ENCODE measurements around the gene USH2A.

The USH2A gene

GRCh38 chr1:216248628-216249027 is 174.6 kb downstream of the USH2A start:
- DNase-seq (ENCODE audit: extremely low spot score): no peak
- TF ChIP-seq HDGF (IDR thresholded peaks at IDR 0.05; ENCODE audit: borderline replicate concordance) (no peak), LEF1 (IDR thresholded peaks at IDR 0.05; ENCODE audit: borderline replicate concordance) (no peak), ZNF384 (IDR thresholded peaks at IDR 0.05) (no peak), PKNOX1 (IDR thresholded peaks at IDR 0.05) (no peak), ELF4 (IDR thresholded peaks at IDR 0.05) (no peak), NFRKB (IDR thresholded peaks at IDR 0.05) (no peak), SP1 (IDR thresholded peaks at IDR 0.05) (no peak), L3MBTL2 (conservative IDR thresholded peaks at IDR 0.05) (no peak), SUZ12 (IDR thresholded peaks at IDR 0.05) (no peak), BHLHE40 (IDR thresholded peaks at IDR 0.05; ENCODE audit: borderline replicate concordance) (no peak), CTBP1 (IDR thresholded peaks at IDR 0.05; ENCODE audit: borderline replicate concordance) (no peak)
- ChIA-PET POLR2A (no interaction called here), CTCF (no interaction called here)

- TF ChIP-seq HDGF (IDR thresholded peaks at IDR 0.05; ENCODE audit: borderline replicate concordance): no peak
- TF ChIP-seq SUZ12 (IDR thresholded peaks at IDR 0.05): no peak
- TF ChIP-seq BHLHE40 (IDR thresholded peaks at IDR 0.05; ENCODE audit: borderline replicate concordance): no peak
- no peak for TF ChIP-seq ZNF384 (IDR thresholded peaks at IDR 0.05)
- no peak for TF ChIP-seq SP1 (IDR thresholded peaks at IDR 0.05)
- TF ChIP-seq ARNT (IDR thresholded peaks at IDR 0.05): no peak
- no peak for TF ChIP-seq FOXK2 (IDR thresholded peaks at IDR 0.05)
- TF ChIP-seq FOXM1 (IDR thresholded peaks at IDR 0.05; ENCODE audit: borderline replicate concordance): no peak
- TF ChIP-seq L3MBTL2 (conservative IDR thresholded peaks at IDR 0.05): no peak
- TF ChIP-seq ELF4 (IDR thresholded peaks at IDR 0.05): no peak
- TF ChIP-seq NFRKB (IDR thresholded peaks at IDR 0.05): no peak
- TF ChIP-seq LEF1 (IDR thresholded peaks at IDR 0.05; ENCODE audit: borderline replicate concordance): no peak
- TF ChIP-seq TARDBP (IDR thresholded peaks at IDR 0.05): no peak
- TF ChIP-seq FOXA1 (IDR thresholded peaks at IDR 0.05): no peak
- TF ChIP-seq PKNOX1 (IDR thresholded peaks at IDR 0.05): no peak
- TF ChIP-seq CTBP1 (IDR thresholded peaks at IDR 0.05; ENCODE audit: borderline replicate concordance): no peak
- no peak for DNase-seq (ENCODE audit: extremely low spot score)
- ChIA-PET POLR2A (no interaction called here), CTCF (no interaction called here)
Observed at GRCh38 chr1:216247937-216248336, 175.3 kb downstream of the USH2A start.

DNA sequence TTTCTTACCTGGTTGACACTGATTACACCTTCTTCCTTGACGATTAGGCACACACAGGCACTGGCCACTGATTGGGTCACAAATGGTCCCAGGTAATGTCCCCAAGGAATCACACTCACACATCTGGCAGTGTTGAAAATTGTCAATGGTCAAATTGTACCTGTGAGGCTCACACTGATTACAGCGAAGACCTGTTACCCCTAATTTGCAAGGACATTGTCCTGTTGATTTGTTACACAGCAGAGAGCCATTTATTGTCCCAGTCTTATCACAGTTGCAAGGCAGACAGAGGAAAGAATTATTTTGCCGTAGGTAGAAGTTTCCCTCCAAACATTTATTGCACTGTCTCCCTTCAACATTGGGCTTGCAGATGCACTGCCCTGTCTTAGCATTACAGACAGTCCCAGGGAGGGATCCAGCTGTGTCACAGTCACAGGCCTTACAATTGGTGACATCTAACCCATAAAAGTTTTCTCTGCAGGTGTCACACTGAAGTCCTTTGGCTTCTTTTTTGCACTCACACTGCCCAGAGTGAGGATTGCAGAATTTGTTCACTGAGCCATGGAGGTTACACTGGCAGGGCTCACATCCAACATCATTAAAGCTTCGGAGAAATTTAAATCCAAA is 176.6 kb downstream of the USH2A start:
- TF ChIP-seq BHLHE40 (IDR thresholded peaks at IDR 0.05; ENCODE audit: borderline replicate concordance): no peak
- TF ChIP-seq LEF1 (IDR thresholded peaks at IDR 0.05; ENCODE audit: borderline replicate concordance): no peak
- no peak for TF ChIP-seq FOXM1 (IDR thresholded peaks at IDR 0.05; ENCODE audit: borderline replicate concordance)
- TF ChIP-seq SP1 (IDR thresholded peaks at IDR 0.05): no peak
- TF ChIP-seq PKNOX1 (IDR thresholded peaks at IDR 0.05): no peak
- no peak for TF ChIP-seq CTBP1 (IDR thresholded peaks at IDR 0.05; ENCODE audit: borderline replicate concordance)
- no peak for TF ChIP-seq SUZ12 (IDR thresholded peaks at IDR 0.05)
- TF ChIP-seq FOXK2 (IDR thresholded peaks at IDR 0.05): no peak
- TF ChIP-seq ARNT (IDR thresholded peaks at IDR 0.05): no peak
- no peak for TF ChIP-seq NFRKB (IDR thresholded peaks at IDR 0.05)
- no peak for TF ChIP-seq L3MBTL2 (conservative IDR thresholded peaks at IDR 0.05)
- TF ChIP-seq HDGF (IDR thresholded peaks at IDR 0.05; ENCODE audit: borderline replicate concordance): no peak
- TF ChIP-seq FOXA1 (IDR thresholded peaks at IDR 0.05): no peak
- DNase-seq (ENCODE audit: extremely low spot score): no peak
- POLR2A ChIA-PET: no interaction called here
- CTCF ChIA-PET: no interaction called here

DNA sequence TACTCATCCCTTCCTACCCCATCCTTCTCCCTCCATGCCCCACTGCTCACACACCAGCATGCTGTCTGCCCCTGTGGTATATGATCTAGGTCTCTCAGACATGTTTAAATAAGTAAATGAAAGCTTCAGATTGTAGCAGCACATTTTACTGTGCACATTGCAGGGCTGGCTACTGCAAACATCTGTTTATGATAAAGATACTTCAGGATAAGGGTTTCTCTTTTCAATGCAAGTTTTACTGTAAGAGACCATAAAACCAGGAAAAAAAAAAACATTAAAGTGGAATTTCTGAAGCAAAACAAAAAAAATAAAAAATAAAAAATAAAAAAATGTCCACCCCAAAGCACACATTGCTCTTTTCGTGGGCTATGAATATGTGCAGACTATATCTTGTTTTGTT is 184.4 kb downstream of the USH2A start:
- DNase-seq (ENCODE audit: extremely low spot score): no peak
- ChIA-PET CTCF (no interaction called here), POLR2A (no interaction called here)
- no peak for TF ChIP-seq ELF4 (IDR thresholded peaks at IDR 0.05)
- TF ChIP-seq BHLHE40 (IDR thresholded peaks at IDR 0.05; ENCODE audit: borderline replicate concordance): no peak
- TF ChIP-seq NFRKB (IDR thresholded peaks at IDR 0.05): no peak
- no peak for TF ChIP-seq FOXK2 (IDR thresholded peaks at IDR 0.05)
- TF ChIP-seq SP1 (IDR thresholded peaks at IDR 0.05): no peak
- TF ChIP-seq PKNOX1 (IDR thresholded peaks at IDR 0.05): no peak
- TF ChIP-seq ARNT (IDR thresholded peaks at IDR 0.05): no peak
- no peak for TF ChIP-seq CTBP1 (IDR thresholded peaks at IDR 0.05; ENCODE audit: borderline replicate concordance)
- TF ChIP-seq ZNF384 (IDR thresholded peaks at IDR 0.05): no peak
- no peak for TF ChIP-seq LEF1 (IDR thresholded peaks at IDR 0.05; ENCODE audit: borderline replicate concordance)
- no peak for TF ChIP-seq TARDBP (IDR thresholded peaks at IDR 0.05)
- no peak for TF ChIP-seq FOXA1 (IDR thresholded peaks at IDR 0.05)
- TF ChIP-seq SUZ12 (IDR thresholded peaks at IDR 0.05): no peak

- CTCF ChIA-PET: no interaction called here
- POLR2A ChIA-PET: no interaction called here
- TF ChIP-seq BHLHE40 (IDR thresholded peaks at IDR 0.05; ENCODE audit: borderline replicate concordance): no peak
- TF ChIP-seq FOXM1 (IDR thresholded peaks at IDR 0.05; ENCODE audit: borderline replicate concordance): no peak
- TF ChIP-seq HDGF (IDR thresholded peaks at IDR 0.05; ENCODE audit: borderline replicate concordance): no peak
- no peak for TF ChIP-seq FOXK2 (IDR thresholded peaks at IDR 0.05)
- no peak for TF ChIP-seq LEF1 (IDR thresholded peaks at IDR 0.05; ENCODE audit: borderline replicate concordance)
- no peak for TF ChIP-seq L3MBTL2 (conservative IDR thresholded peaks at IDR 0.05)
- no peak for DNase-seq (ENCODE audit: extremely low spot score)
Observed at GRCh38 chr1:216237927-216238542, 185.2 kb downstream of the USH2A start.

Measured in HEK293T (cell line).